Pancreas (tissue), 10 donors: ENCODE results near the gene TTLL12. TPM values are rescaled to one million over a fixed set of nuclear protein-coding genes. Genes with fewer than 3 reads are reported as not detected.

Experiments
- ATAC-seq, 4 donors: fragments of 200-7000 bp; cut with Tn5 transposase; one replicate each; pipeline versions ENCODE4 v1.8.0 to v1.9.1; 2020; ENCODE audit warnings: mild to moderate bottlenecking in 4 of 4, moderate library complexity in 4 of 4
- DNase-seq, 6 donors: peaks; one replicate each; pipeline ENCODE4 v3.0.0-alpha.2; 2020
- FAIRE-seq: peaks from 2 replicates; lab custom pipeline; 2012; peaks lifted over from hg19 to GRCh38; lab: Jason Lieb, UNC
- H3K27ac ChIP-seq, 4 donors: fragments of 200-600 bp; sonication (generic); 1 replicate in 3 of 4; 2 replicates in 1 of 4; pipeline versions ENCODE4 v1.5.0 to v1.8.0; 2020
- H3K27me3 ChIP-seq, 4 donors: fragments of 200-600 bp; one replicate each; pipeline ENCODE4 v1.8.0; 2021
- H3K36me3 ChIP-seq, 3 donors: fragments of 200-600 bp; sonication (generic) in 1 of 3; one replicate each; pipeline versions ENCODE4 v1.5.0 to v1.8.0; 2020 to 2021
- H3K4me1 ChIP-seq, 3 donors: fragments of 200-600 bp; one replicate each; pipeline ENCODE4 v1.8.0; 2021
- H3K4me3 ChIP-seq, 4 donors: fragments of 200-600 bp; sonication (generic) in 2 of 4; one replicate each; pipeline versions ENCODE4 v1.5.0 to v1.8.0; 2020 to 2021
- H3K9me3 ChIP-seq, 4 donors: fragments of 200-600 bp; one replicate each; pipeline ENCODE4 v1.8.0; 2021
- WGBS, 2 donors: extraction: QIAGEN DNeasy Blood & Tissue Kit; methylation state at CpG; one replicate each; pipeline ENCODE4 v1.1.7; 2013; 5-methylcytosine and 5-hydroxymethylcytosine counted together
- intact Hi-C, 3 donors: fragments of 100-400 bp; cut with DNase I; formaldehyde crosslinking; loops; one replicate each; pipeline versions ENCODE4 v1.11.1 to v1.14.2; 2022
- polyA plus RNA-seq, 2 donors: library from polyadenylated mRNA; stranded (reverse); fragments of 200-250 nt; gene quantifications; one replicate each; pipeline ENCODE4 v1.2.3, GENCODE V29; 2013
- total RNA-seq, 6 donors: library from RNA; stranded (reverse); fragmentation: NEBNext Ultra II Directional in 4 of 6; extraction: Animal tissue kit (Norgen Biotek cat#: 25700) in 4 of 6; gene quantifications; one replicate each; pipeline versions ENCODE4 v1.2.1 to v1.2.4, GENCODE V29; 2021 to 2023
- TF ChIP-seq, protein P1 (sequence below), 4 donors: fragments of 200-600 bp; sonication (generic) in 3 of 4; IDR thresholded peaks; one replicate each; pipeline versions ENCODE4 v1.5.0 to v1.8.0; 2021; ENCODE audit warnings: antibody characterized with exemption in 4 of 4
- donor health status: healthy with polysubstance abuse.
- donor health status: DM: no; HTN: no; CAD: no; lungs with moderate emphysema.
- donor health status: DM: no; HTN: no; CAD: no.
- donor health status: control.
- donor health status: control.
- donor health status: Bipolar disorder and iron deficiency.
- donor health status: DM: yes; HTN: yes; CAD: no.
- donor health status: DM: no; HTN: no; CAD: no.
- donor health status: DM: no; HTN: no; CAD: no.
- donor health status: DM: yes; HTN: yes; CAD: no.

TTLL12 gene
- total and polyA plus RNA-seq, 8 donors: 10.6 to 22.2 (median 14.3) TPM

GRCh38 chr22:43128116-43128515, 58.8 kb downstream of the TTLL12 start:
- DNase-seq (no peak), FAIRE-seq (no peak), ATAC-seq (peak in 2 of 4 donors; percentile 4 to 18)
- Histone ChIP-seq H3K9me3 (no peaks in the 10 kb centered on the region), H3K27ac (peak overlapping the region in 1 of 4 donors; percentile 52), H3K4me3 (no peak overlapping the region), H3K4me1 (peaks cover 5 to 12% (median 10%) of the 10 kb centered on the region in 3 donors), H3K36me3 (peaks cover 0 to 8% (median 0%) of the 10 kb centered on the region in 3 donors), H3K27me3 (no peaks in the 10 kb centered on the region)
- WGBS, 2 donors: 73 to 79% methylated on average over 13 of the region's 13 CpGs
- intact Hi-C loops: no loop called here
- TF ChIP-seq, protein P1, sequence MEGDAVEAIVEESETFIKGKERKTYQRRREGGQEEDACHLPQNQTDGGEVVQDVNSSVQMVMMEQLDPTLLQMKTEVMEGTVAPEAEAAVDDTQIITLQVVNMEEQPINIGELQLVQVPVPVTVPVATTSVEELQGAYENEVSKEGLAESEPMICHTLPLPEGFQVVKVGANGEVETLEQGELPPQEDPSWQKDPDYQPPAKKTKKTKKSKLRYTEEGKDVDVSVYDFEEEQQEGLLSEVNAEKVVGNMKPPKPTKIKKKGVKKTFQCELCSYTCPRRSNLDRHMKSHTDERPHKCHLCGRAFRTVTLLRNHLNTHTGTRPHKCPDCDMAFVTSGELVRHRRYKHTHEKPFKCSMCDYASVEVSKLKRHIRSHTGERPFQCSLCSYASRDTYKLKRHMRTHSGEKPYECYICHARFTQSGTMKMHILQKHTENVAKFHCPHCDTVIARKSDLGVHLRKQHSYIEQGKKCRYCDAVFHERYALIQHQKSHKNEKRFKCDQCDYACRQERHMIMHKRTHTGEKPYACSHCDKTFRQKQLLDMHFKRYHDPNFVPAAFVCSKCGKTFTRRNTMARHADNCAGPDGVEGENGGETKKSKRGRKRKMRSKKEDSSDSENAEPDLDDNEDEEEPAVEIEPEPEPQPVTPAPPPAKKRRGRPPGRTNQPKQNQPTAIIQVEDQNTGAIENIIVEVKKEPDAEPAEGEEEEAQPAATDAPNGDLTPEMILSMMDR (IDR thresholded peaks at IDR 0.05): no peak

DNA sequence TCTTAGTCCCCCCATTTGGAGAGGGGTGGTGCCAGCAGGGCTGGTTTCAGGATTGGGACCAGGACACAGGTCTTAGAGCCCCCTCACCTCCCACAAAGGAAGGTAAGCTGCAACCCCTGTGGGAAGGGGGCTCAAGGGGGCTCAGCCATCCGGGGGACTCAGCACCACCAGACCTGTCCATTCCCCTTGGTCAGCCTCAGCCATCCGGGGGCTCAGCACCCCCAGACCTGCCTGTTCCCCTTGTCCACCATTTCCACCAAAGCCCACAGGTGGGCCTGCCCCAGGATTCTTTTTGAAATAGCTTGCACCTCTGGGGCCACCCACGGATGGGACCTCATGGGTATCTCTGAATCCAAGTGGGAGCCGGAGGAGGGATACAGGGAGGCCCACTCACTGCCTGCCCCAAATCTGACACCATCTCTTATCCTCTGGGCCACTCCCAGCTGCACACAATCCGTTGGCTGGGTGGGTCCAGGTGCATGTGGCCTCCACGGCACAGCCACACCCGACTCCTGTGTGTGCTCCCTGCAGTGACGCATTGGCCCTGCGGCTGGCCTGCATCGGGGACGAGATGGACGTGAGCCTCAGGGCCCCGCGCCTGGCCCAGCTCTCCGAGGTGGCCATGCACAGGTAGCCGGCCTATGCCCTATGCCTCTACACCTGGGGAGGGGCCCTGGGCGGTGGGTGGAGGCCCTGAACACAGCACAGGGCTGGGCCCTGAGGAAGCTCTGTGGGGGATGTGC, 59.6 kb downstream of the TTLL12 start:
- Histone ChIP-seq H3K27me3 (no peaks in the 10 kb centered on the region), H3K36me3 (peaks cover 0 to under 1% (median 0%) of the 10 kb centered on the region in 3 donors), H3K27ac (peak overlapping the region in 2 of 4 donors; percentile 41 to 52), H3K9me3 (no peaks in the 10 kb centered on the region), H3K4me3 (no peak overlapping the region), H3K4me1 (peaks cover 5 to 12% (median 10%) of the 10 kb centered on the region in 3 donors)
- intact Hi-C loops: no loop called here
- TF ChIP-seq, protein P1 (IDR thresholded peaks at IDR 0.05): no peak
- DNase-seq (no peak), FAIRE-seq (no peak), ATAC-seq (peak in 3 of 4 donors; percentile 7 to 48 (median 44))
- 90 to 91% methylated on average over 17 of the region's 17 CpGs for WGBS, 2 donors

GRCh38 chr22:43126501-43127165, 60.3 kb downstream of the TTLL12 start:
- no peaks in the 10 kb centered on the region for H3K27me3 ChIP-seq
- intact Hi-C loops: no loop called here
- H3K4me3 ChIP-seq: no peak overlapping the region
- ATAC-seq (peak in 3 of 4 donors; percentile 53 to 78 (median 72)), FAIRE-seq (no peak), DNase-seq (peak in 2 of 6 donors; percentile 59 to 60)
- H3K27ac ChIP-seq: peak overlapping the region in 2 of 4 donors; percentile 41 to 52
- WGBS, 2 donors: 67 to 80% methylated on average over 5 of the region's 5 CpGs
- H3K36me3 ChIP-seq: no peaks in the 10 kb centered on the region
- TF ChIP-seq, protein P1 (IDR thresholded peaks at IDR 0.05): no peak
- peaks cover 5 to 12% (median 10%) of the 10 kb centered on the region in 3 donors for H3K4me1 ChIP-seq
- H3K9me3 ChIP-seq: no peaks in the 10 kb centered on the region

GRCh38 chr22:43118953-43119458, 67.9 kb downstream of the TTLL12 start:
- Histone ChIP-seq H3K27ac (no peak overlapping the region), H3K4me3 (no peak overlapping the region), H3K36me3 (no peaks in the 10 kb centered on the region), H3K4me1 (peaks cover under 1 to 17% (median 3%) of the 10 kb centered on the region in 3 donors), H3K27me3 (no peaks in the 10 kb centered on the region), H3K9me3 (no peaks in the 10 kb centered on the region)
- TF ChIP-seq, protein P1 (IDR thresholded peaks at IDR 0.05): no peak
- intact Hi-C loops: no loop called here
- ATAC-seq (no peak), DNase-seq (no peak), FAIRE-seq (no peak)
- WGBS, 2 donors: 64 to 74% methylated on average over 7 of the region's 7 CpGs
